HFFc6 (cell line): ENCODE data around the gene NGLY1. TPM values are rescaled to one million over a fixed set of nuclear protein-coding genes. Genes with fewer than 3 reads are reported as not detected.
A peak's percentile ranks its signal among the peaks of the same experiment; 100 is the strongest.

Source experiments
- DNase-seq: peaks from one replicate; pipeline ENCODE4 v3.0.0-alpha.2; 2018
- H3K27ac Mint-ChIP-seq: 2 replicates; pipeline ENCODE4 v1.8.0; 2020; ENCODE audit warnings: mild to moderate bottlenecking, mixed read lengths
- H3K27me3 Mint-ChIP-seq: 2 replicates; pipeline ENCODE4 v1.8.0; 2021; ENCODE audit warnings: mild to moderate bottlenecking, moderate library complexity, mixed read lengths; ENCODE audit not compliant: insufficient read depth
- H3K36me3 Mint-ChIP-seq: 2 replicates; pipeline ENCODE4 v1.8.0; 2021; ENCODE audit warnings: low read depth, mixed read lengths
- H3K4me1 Mint-ChIP-seq: 2 replicates; pipeline ENCODE4 v1.8.0; 2020; ENCODE audit warnings: low read depth, mixed read lengths
- H3K4me3 Mint-ChIP-seq: 2 replicates; pipeline ENCODE4 v1.8.0; 2020; ENCODE audit warnings: mild to moderate bottlenecking, moderate library complexity, mixed read lengths
- H3K9me3 Mint-ChIP-seq: 2 replicates; pipeline ENCODE4 v1.8.0; 2020; ENCODE audit warnings: mild to moderate bottlenecking, mixed read lengths
- total RNA-seq, 6 experiments: library from RNA; stranded (reverse); fragmentation: NEBNext Ultra II Directional; extraction: Animal tissue kit (Norgen Biotek cat#: 25700); gene quantifications; 2 replicates in 1 of 6; 3 replicates in 5 of 6; pipeline ENCODE4 v1.2.3, GENCODE V29; 2021
- TF ChIP-seq, protein P1 (sequence below): fragments of 200-600 bp; sonication (generic); IDR thresholded peaks from 2 replicates; pipeline ENCODE4 v1.5.0; 2021; ENCODE audit warnings: antibody characterized with exemption, mild to moderate bottlenecking

Gene NGLY1
- total RNA-seq, 6 experiments from 2014 or later = 21.7 to 27.6 (median 24.3) TPM

DNA sequence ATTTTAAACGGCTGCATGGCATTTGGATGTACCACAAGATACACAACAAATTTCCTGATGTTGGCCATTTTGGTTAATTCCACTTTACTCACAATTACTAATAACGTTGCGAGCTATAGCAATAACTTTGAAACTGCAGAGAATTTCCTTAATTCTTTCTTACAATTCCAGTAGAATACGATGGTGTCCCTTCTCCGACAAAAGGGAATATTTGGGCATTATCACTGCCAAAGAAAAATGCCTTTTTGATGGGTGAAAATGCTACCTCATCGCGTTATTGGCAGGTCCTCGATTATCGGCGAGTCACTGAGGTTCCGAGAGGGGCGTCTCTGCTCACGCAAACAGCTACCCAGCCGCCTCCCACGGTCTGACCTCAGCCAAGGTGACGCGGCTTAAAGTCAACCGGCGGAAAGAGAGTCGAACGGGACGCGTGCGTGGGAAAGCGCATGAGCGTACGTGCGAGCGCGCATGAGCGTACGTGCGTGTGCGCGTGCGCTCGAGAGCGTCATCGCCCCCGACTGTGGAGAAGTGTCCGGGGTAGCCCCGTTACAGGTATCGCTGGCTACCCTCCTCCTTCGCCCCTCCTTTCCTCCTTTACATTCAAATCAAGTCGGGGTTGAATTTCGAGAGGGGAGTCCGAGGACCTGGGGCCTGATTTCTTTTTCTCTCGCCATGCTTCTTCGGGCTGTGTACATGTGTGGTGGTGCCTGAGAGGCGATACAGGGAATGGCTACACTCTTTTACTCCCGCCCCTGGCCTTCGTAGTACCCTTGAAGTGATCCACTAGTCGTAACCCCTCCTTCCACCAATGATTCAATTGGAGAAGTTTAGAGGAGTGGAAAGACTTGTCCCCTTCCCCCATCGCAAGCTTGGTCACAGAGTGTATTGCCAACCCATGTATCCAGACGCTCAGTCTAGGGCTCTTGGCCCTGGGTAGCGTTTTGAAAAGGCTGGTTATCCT is 6.6 kb upstream of the NGLY1 start, which contains the start of gene OXSM:
Gene OXSM, plus strand, starts transcription at position 495 of the 961 bp plus-strand sequence. CDS start 931 bp downstream, outside the sequence.
- DNase-seq = peak; percentile 79
- peak within 1 kb of the TSS; percentile 97 for H3K27ac Mint-ChIP-seq
- TF ChIP-seq, protein P1, sequence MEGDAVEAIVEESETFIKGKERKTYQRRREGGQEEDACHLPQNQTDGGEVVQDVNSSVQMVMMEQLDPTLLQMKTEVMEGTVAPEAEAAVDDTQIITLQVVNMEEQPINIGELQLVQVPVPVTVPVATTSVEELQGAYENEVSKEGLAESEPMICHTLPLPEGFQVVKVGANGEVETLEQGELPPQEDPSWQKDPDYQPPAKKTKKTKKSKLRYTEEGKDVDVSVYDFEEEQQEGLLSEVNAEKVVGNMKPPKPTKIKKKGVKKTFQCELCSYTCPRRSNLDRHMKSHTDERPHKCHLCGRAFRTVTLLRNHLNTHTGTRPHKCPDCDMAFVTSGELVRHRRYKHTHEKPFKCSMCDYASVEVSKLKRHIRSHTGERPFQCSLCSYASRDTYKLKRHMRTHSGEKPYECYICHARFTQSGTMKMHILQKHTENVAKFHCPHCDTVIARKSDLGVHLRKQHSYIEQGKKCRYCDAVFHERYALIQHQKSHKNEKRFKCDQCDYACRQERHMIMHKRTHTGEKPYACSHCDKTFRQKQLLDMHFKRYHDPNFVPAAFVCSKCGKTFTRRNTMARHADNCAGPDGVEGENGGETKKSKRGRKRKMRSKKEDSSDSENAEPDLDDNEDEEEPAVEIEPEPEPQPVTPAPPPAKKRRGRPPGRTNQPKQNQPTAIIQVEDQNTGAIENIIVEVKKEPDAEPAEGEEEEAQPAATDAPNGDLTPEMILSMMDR = no peak
- H3K4me1 Mint-ChIP-seq = peaks cover 41% of the 10 kb centered on the region
- H3K4me3 Mint-ChIP-seq = peak within 1 kb of the TSS; percentile 97
- H3K36me3 Mint-ChIP-seq = 0 out of 2 replicates have a peak, but pooled peaks cover 4% of the 10 kb centered on the region
- no peaks in the 10 kb centered on the region; the same call in 1 of the 2 replicates for H3K27me3 Mint-ChIP-seq
- H3K9me3 Mint-ChIP-seq = no peaks in the 10 kb centered on the region

DNA sequence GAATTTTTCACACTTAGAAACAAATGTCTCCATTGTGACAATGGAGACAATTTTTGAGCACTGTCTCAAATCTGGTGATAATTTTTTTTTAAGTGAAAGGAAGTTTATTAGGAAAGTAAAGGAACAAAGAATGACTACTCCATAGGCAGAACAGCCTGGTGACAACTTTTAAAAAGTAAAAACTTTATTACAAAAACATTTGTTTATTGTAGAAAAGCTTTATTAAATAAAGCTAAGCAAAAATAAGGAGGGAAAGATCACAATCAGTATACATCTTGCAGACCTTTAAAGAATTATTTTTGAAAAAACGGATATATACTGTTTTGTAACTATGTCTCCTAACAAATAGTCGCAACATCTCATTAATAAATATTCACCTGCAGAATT is 6.0 kb upstream of the NGLY1 start:
- no peak for DNase-seq
- Mint-ChIP-seq H3K27ac (peak overlapping the region; percentile 97), H3K27me3 (no peaks in the 10 kb centered on the region; the same call in 1 of the 2 replicates), H3K9me3 (no peaks in the 10 kb centered on the region), H3K4me3 (peak overlapping the region; percentile 97), H3K36me3 (0 out of 2 replicates have a peak, but pooled peaks cover 4% of the 10 kb centered on the region), H3K4me1 (peaks cover 47% of the 10 kb centered on the region)
- TF ChIP-seq, protein P1 = no peak

DNA sequence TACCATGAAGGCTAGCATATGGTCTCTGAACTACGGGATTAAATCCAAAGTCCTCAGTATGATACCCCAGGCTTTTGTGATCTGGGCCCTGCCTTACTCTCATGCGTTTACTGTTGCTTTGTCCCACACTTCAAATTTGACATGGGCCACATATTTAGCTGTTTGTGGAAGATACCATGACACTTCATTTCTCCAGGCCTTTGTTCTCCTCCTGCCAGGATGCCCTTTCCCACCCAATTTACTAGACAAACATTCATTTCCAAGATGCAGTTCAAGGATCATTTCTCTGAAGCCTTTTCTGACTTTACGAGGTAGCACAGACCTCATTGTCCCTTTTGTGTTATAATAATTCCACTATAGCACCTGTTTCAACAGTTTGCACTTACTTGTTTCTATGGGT is 4.4 kb upstream of the NGLY1 start:
- Mint-ChIP-seq H3K4me3 (no peak overlapping the region), H3K36me3 (0 out of 2 replicates have a peak, but pooled peaks cover 4% of the 10 kb centered on the region), H3K27me3 (no peaks in the 10 kb centered on the region; the same call in 1 of the 2 replicates), H3K9me3 (no peaks in the 10 kb centered on the region), H3K27ac (no peak overlapping the region), H3K4me1 (peaks cover 51% of the 10 kb centered on the region)
- no peak for DNase-seq
- TF ChIP-seq, protein P1 = no peak

DNA sequence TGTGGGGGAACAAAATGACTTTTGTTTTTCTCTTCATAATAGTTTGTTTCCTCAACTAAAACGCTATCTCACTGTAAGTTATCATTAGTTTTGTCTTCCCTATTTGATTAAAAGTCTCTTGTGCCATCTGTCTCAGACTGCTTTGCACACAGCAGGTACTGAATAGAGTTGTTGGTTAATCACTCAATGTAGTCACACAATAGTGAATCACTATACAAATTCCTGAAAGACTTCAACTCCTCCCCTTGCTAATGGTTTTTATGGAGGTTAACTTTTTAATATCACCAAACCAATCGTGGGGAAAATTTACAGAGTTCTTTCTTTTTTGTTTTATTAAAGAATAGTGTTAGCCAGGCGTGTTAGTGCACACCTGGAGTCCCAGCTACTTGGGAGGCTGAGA is 2.6 kb upstream of the NGLY1 start:
- no peaks in the 10 kb centered on the region for H3K9me3 Mint-ChIP-seq
- H3K27ac Mint-ChIP-seq = no peak overlapping the region
- TF ChIP-seq, protein P1 = no peak
- no peaks in the 10 kb centered on the region; the same call in 1 of the 2 replicates for H3K27me3 Mint-ChIP-seq
- no peak overlapping the region for H3K4me3 Mint-ChIP-seq
- 0 out of 2 replicates have a peak, but pooled peaks cover under 1% of the 10 kb centered on the region for H3K36me3 Mint-ChIP-seq
- DNase-seq = no peak
- H3K4me1 Mint-ChIP-seq = peaks cover 51% of the 10 kb centered on the region

DNA sequence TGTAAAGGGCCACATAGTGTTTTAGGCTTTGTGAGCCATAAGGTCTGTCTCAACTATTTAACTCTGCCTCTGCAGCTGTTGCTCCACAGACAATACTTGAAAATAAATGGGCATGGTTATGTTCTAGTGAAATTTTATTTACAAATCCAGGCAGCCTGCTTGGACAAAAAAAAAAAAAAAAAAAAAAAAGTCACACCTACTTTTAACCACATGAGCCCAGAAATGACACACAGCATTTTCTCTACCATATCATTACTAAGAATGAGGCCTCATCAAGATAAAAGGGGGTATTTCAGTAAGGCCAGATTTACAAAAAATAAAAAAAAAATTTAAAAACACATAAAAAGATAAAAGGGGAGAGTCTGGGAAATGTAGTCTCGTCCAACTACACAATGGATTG is 1.7 kb upstream of the NGLY1 start:
- DNase-seq = no peak
- Mint-ChIP-seq H3K27me3 (no peaks in the 10 kb centered on the region; the same call in 1 of the 2 replicates), H3K4me3 (no peak overlapping the region), H3K4me1 (peaks cover 45% of the 10 kb centered on the region), H3K9me3 (no peaks in the 10 kb centered on the region), H3K27ac (no peak overlapping the region), H3K36me3 (no peaks in the 10 kb centered on the region)
- TF ChIP-seq, protein P1 = no peak
